Stimulated activated CD4-positive, alpha-beta T cell treated with anti-CD3 and anti-CD28 coated beads, Interleukin-12 subunit alpha, Interleukin-12 subunit beta, amount 100 ng/mL, for 24 hours (primary cell): ENCODE results near the gene TSPAN9.

Source experiments
- DNase-seq, 2 experiments: peaks; one replicate each; pipeline ENCODE4 v3.0.0-alpha.2; 2020; ENCODE audit warnings: low read depth in 2 of 2

TSPAN9 gene

GRCh38 chr12:3225154-3225795 lies 148.1 kb downstream of the TSPAN9 start:
- DNase-seq: no peak

GRCh38 chr12:3225796-3226180 lies 148.6 kb downstream of the TSPAN9 start:
- no peak for DNase-seq

GRCh38 chr12:3226264-3226663 lies 149.1 kb downstream of the TSPAN9 start:
- DNase-seq: no peak

GRCh38 chr12:3227076-3227975 lies 150.1 kb downstream of the TSPAN9 start:
- DNase-seq: no peak

GRCh38 chr12:3228552-3228951 lies 151.4 kb downstream of the TSPAN9 start:
- no peak for DNase-seq

GRCh38 chr12:3229577-3229976 lies 152.4 kb downstream of the TSPAN9 start:
- no peak for DNase-seq

GRCh38 chr12:3230758-3231375 lies 153.7 kb downstream of the TSPAN9 start:
- DNase-seq: no peak

GRCh38 chr12:3231399-3231876 lies 154.3 kb downstream of the TSPAN9 start:
- no peak for DNase-seq

- no peak for DNase-seq
Measured at GRCh38 chr12:3233797-3234196, 156.6 kb downstream of the TSPAN9 start.

GRCh38 chr12:3236345-3237187 lies 159.4 kb downstream of the TSPAN9 start:
- DNase-seq: no peak

- no peak for DNase-seq
Measured at GRCh38 chr12:3238196-3238595, 161.0 kb downstream of the TSPAN9 start.

GRCh38 chr12:3241621-3242020 lies 164.4 kb downstream of the TSPAN9 start:
- DNase-seq: no peak

GRCh38 chr12:3242199-3242863 lies 165.2 kb downstream of the TSPAN9 start:
- no peak for DNase-seq

GRCh38 chr12:3243376-3244084 lies 166.4 kb downstream of the TSPAN9 start:
- no peak for DNase-seq

- no peak for DNase-seq
Measured at GRCh38 chr12:3244219-3244750, 167.1 kb downstream of the TSPAN9 start.

- no peak for DNase-seq
Measured at GRCh38 chr12:3246253-3246652, 169.1 kb downstream of the TSPAN9 start.

GRCh38 chr12:3247077-3247476 lies 169.9 kb downstream of the TSPAN9 start:
- DNase-seq: no peak

- no peak for DNase-seq
Measured at GRCh38 chr12:3247629-3248161, 170.5 kb downstream of the TSPAN9 start.

GRCh38 chr12:3249081-3249800 lies 172.1 kb downstream of the TSPAN9 start:
- DNase-seq: no peak
